ENCODE measurements around the gene MAK.
"Not testable (repeated sequence)": the region's sequence is repeated elsewhere in the genome, so short reads cannot be mapped to it uniquely, and the experiment has no call there.

Gene MAK

DNA sequence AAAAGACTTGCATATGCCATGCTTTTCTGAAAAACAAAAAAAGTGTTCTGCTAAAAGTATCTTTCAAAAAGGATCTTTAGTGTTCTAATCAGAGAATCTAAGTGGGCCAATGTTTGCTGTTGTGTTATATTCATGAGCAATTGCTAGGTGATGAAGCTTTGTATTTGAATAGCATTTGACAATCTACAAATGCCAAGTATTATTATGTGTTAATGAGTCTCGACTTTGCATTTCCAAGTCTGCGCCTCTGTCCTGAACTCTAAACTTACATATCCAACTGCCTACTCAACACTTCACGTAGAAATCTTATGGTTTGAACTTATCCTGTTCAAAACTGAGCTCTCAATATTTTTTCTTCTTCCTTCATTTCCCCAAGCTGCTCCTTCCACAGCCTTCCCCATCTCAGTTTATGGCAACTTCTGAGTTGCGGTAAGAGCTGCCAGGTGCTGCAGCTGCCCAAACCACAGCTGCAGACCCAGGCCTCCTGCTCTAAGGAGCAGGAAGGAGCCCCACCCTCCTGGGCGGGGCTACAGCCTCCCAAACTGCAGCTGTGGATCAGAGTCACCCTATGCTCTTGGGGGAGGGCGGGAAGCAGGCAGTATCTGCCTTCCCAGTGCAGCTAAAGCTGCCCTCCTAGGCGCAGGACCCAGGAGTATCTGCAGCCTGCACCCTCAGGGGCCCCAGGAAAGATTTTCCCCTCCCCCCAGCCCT, 16.7 kb upstream of the MAK start:
- no peak for DNase-seq (ENCODE audit: low read depth)

DNA sequence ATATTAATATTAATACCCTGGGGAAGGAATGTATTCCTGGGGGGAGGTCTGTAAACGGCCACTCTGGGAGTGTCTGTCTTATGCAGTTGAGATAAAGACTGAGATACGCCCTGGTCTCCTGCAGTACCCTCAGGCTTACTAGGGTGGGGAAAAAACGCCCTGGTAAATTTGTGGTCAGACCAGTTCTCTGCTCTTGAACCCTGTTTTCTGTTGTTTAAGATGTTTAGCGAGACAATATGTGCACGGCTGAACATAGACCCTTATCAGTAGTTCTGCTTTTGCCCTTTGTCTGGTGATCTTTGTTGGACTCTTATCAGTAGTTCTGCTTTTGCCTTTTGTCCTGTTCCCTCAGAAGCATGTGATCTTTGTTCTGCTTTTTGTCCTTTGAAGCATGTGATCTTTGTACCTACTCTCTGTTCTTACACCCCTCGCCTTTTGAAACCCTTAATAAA, 15.5 kb upstream of the MAK start:
- DNase-seq (ENCODE audit: low read depth), result not testable (repeated sequence)

DNA sequence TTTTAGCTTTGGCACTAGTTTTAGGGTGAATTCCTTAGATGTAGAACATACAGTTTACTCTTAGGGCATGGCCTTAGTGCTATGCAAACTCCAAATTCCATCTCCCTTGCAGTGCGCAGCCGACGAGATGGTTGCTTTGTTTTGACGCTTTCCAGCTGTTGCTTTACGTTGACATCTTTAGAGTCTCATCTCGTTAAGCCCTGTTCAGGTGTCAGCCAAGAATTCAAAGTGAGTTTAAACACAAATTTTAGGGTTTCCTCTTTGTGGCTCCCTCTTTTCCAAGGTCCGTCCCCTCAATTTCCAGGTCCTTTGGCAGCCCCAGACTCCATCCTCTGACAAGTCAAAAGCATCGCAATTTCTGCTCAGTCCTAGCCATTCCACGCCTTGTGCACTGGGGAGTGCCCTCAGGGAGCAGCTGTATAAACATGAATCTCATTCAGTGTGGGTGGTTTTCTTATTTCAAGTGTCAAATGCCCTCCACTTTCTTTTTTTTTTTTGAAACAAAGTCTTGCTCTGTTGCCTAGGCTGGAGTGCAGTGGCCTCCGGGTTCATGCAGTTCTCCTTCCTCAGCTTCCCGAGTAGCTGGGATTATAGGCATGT, 14.1 kb upstream of the MAK start:
- no peak for DNase-seq (ENCODE audit: low read depth)

- no peak for DNase-seq (ENCODE audit: low read depth)
These were observed 12.4 kb upstream of the MAK start for GRCh38 chr6:10850728-10851127.

GRCh38 chr6:10849901-10850300, 11.6 kb upstream of the MAK start:
- no peak for DNase-seq (ENCODE audit: low read depth)

DNA sequence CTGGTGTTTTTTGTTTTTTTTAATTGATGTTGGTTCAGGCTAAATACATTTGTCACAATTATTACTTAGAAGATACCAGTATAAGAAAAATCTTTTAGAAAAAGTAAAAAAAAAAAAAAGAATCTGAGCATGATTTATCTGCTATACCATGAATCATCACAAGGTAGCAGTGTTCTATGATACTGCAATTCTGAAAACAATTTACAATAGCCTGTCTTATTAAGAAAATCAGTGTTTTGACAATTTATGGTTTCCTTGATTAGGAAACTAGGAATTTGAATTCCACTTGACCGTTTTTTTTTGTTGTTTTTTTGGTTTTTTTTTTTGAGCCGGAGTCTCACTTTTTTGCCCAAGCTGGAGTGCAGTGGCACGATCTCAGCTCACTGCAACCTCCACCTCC, 9.3 kb upstream of the MAK start:
- no peak for DNase-seq (ENCODE audit: low read depth)

- no peak for DNase-seq (ENCODE audit: low read depth)
These were observed 5.2 kb upstream of the MAK start for GRCh38 chr6:10843554-10843953.

- DNase-seq (ENCODE audit: low read depth), result no peak
These were observed 525 bp upstream of the MAK start for GRCh38 chr6:10838794-10839333.

DNA sequence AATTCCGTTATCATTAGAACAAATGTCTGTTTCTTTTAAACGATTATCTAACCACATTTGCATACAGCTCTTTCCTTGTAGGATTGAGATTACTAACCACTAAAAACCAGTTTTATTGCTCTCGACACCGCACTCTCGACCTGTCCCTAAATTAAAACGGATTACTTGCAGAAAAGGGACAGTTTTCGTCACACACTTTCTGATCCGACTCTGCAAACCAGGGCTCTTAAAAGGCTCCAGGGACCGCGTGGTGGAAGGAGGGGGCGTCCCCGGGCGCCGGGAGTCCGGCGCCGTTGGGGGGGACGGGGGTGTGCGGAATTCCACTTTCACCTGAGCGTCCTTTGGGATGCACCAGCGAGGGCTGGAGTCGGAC, 731 bp downstream of the MAK start:
- no peak for DNase-seq (ENCODE audit: low read depth)

GRCh38 chr6:10837009-10837621, 1.2 kb downstream of the MAK start:
- no peak for DNase-seq (ENCODE audit: low read depth)

GRCh38 chr6:10834823-10835222, 3.5 kb downstream of the MAK start:
- no peak for DNase-seq (ENCODE audit: low read depth)

DNA sequence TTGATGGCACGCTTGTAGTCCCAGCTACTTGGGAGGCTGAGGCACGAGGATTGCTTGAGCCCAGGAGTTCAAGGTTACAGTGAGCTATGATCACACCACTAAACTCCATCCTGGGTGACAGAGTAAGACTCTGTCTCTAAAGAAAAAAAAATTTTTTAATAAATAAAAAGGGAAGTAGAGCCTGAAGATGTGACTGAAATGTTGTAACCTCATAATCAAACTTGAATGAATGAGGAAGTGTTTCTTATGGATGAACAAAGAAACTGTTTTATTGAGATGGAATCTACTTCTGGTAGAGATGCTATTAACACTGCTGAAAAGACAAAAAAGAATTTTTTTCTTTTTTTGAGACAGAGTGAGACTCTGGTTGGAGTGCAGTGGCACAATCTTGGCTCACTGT, 6.7 kb downstream of the MAK start:
- DNase-seq (ENCODE audit: low read depth), result no peak

DNA sequence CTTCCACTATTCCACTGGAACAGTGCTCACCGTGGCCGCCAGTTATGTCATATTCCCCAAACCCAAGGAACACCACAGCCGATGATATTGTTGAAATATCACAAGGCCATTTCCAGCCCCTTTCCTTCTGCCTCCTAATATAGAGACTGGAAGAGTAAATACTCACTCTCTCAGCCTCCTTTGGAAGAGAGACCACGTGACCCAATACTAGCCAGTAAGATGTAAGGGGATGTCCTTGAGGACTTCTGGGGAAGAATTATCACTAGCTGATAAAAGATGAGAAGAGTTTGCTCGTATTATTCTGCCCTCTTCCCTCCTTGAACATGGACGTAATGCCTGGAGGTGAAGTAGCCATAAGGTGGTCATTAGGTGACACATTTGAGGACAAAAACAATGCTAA, 13.5 kb downstream of the MAK start:
- no peak for DNase-seq (ENCODE audit: low read depth)

- DNase-seq (ENCODE audit: low read depth), result no peak
These were observed 14.0 kb downstream of the MAK start for GRCh38 chr6:10824297-10824696.

DNA sequence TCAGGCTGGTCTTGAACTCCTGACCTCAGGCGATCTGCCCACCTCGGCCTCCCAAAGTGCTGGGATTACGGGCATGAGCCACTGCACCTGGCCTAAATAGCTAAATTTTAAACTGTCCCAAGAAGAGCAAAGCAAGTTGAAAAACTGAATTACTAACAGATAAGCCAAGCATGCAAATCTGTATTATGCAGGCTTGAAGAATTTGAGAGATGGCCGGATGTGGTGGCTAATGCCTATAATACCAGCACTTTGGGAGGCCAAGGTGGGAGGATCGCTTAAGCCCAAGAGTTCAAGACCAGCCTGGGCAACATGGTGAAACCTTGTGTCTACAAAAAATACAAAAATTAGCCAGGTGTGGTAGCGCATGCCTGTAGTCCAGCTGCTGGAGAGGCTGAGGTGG, 24.2 kb downstream of the MAK start:
- not testable (repeated sequence) for DNase-seq (ENCODE audit: low read depth)

DNA sequence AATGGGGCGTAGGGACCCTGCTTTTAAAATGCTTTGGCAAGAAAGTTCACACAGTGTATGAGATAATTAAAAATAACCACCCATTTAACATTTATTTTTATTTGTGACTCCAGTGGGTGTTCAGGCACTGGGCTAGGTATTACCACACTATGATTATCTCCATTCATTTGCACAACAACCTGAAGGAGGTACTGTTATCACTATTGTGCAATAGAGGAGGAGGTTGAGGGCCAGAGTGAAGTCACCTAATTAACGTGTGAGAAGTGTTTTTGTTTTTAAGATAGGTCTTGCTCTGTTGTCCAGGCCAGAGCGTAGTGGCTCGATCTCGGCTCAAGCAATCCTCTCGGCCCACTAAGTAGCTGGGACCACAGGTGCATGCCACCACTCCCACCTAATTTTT, 29.2 kb downstream of the MAK start:
- DNase-seq (ENCODE audit: low read depth), result no peak

DNA sequence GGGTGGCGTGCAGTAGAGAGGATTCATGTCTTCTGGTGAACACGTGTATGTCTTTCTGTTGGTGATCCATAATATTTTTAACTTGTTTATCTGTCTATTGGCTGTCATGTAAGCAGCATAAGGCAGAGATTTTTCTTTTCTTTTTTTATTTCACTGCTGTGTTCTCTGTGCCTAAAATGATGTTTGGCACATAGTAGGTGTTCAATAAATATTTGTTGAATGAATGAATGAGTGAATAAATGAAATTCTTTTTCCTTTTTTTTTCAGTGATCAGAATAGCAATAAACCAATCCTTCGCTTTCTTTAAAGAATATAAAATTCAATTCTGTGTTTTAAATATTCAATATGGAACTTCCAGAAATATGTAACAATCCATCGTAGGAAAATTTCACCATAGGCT, 30.0 kb downstream of the MAK start:
- no peak for DNase-seq (ENCODE audit: low read depth)

DNA sequence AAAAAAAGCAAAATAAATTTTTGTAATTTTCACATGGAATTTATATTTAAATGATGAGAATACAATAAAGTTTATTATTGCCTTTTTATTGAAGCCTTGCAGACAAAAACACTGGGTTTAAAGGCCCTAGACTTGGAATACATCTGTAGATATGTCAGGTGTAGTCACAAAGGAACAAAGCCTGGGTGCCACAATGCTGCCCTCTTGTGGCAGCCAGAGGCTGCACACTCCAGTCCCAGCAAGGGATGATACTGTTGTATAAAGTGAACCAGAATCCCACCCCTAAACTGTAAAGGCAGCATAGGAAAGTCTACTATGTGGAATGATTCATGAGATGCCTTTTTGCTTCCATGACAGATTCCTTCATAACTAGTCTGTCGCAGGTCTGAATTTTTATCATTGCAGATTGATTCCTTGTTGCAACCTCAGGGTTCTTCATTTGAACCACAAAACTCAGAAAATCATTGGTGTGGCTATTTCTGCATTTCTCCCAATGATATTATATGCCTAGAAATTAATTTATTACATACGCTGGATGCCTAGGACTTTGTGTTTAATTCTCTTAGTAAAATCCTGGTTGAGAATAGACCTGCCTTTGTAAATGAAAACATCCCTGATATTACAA, 37.0 kb downstream of the MAK start:
- peak; percentile 19 for DNase-seq (ENCODE audit: low read depth)

DNA sequence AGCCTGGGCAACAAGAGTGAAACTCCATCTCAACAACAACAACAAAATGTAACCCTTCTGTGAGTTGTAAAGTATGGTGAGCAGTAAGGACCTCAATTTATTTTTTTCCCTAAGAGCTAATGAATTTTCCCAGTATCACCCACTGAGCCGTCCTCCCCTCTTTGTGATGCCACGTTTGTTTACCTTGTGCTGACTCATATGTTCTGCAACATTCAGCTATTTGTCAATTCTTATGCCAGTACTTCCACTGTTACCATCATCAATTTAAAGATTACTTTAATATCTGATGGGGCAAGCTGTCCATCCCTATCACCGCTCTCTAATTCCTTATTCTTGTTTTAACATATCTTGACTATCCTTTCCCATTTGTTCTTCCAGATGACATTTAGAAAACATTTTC, 37.5 kb downstream of the MAK start:
- DNase-seq (ENCODE audit: low read depth), result no peak

GRCh38 chr6:10794239-10794638, 44.1 kb downstream of the MAK start:
- no peak for DNase-seq (ENCODE audit: low read depth)

DNA sequence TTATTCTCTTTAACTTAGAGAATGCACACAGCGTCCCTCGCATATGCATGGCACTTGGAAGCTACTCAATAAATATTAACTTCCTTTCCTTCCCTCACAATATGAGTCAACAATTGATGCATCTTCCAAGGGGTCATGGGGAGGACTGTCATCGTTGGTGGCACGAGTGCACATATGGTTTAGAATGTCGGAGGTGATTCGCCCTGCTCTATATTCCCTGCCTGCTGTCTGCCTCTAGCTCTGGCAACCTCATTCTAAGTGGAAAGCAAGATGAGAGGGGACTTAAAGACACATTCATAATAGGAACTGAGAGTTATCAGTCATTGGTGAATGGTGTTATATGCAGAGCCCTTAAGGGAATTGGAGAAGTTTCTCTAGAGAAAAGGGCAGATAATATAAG, 44.6 kb downstream of the MAK start:
- no peak for DNase-seq (ENCODE audit: low read depth)

DNA sequence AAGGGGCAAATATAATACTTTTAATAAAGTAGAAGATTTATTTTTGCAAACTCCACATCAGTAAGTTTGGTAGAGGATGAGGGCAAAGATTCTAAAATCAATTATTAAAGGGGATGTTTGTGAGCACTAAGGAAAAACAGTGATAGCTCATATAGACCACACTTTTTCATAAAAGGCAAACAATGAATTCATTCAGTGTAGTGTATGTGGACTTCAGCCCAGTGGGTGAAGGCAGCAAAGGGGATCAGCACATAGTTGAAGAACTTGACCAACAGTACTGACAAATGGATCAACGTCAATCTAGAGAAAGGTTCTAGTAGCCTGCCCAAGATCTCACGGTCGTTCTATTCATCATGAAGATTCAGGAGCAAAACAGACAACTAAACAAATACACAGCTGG, 45.3 kb downstream of the MAK start:
- DNase-seq (ENCODE audit: low read depth), result no peak

- DNase-seq (ENCODE audit: low read depth), result no peak
These were observed 46.2 kb downstream of the MAK start for GRCh38 chr6:10792101-10792500.

Data from HS-27A (cell line).